Karpas-422 (cell line): Measurements from ENCODE around the gene IRF2BPL. TPM values are rescaled to one million over a fixed set of nuclear protein-coding genes. Genes with fewer than 3 reads are reported as not detected.

Source experiments
- DNase-seq: peaks from one replicate; pipeline ENCODE4 v3.0.0-alpha.2; 2015
- H2AFZ ChIP-seq: fragments of 200-600 bp; sonication (generic); 2 replicates; pipeline ENCODE4 v1.6.1; 2014; ENCODE audit warnings: antibody characterized with exemption, low read length, mixed read lengths
- H3K27ac ChIP-seq: fragments of 200-600 bp; sonication (generic); 2 replicates; pipeline ENCODE4 v1.5.1; 2014; ENCODE audit warnings: mild to moderate bottlenecking, low read length, moderate library complexity
- H3K27me3 ChIP-seq: fragments of 200-600 bp; sonication (generic); 2 replicates; pipeline ENCODE4 v1.6.1; 2014; ENCODE audit warnings: low read length, mixed read lengths
- H3K36me3 ChIP-seq: fragments of 200-600 bp; sonication (generic); 2 replicates; pipeline ENCODE4 v1.6.1; 2014; ENCODE audit warnings: low read length, mixed read lengths; ENCODE audit not compliant: insufficient read depth
- H3K4me1 ChIP-seq: fragments of 200-600 bp; sonication (generic); 2 replicates; pipeline ENCODE4 v1.6.1; 2014; ENCODE audit warnings: mild to moderate bottlenecking, low read length, mixed read lengths
- H3K4me2 ChIP-seq: fragments of 200-600 bp; sonication (generic); 2 replicates; pipeline ENCODE4 v1.6.1; 2014; ENCODE audit warnings: low read length, low read depth, mild to moderate bottlenecking; ENCODE audit not compliant: poor library complexity, severe bottlenecking
- H3K4me3 ChIP-seq: fragments of 200-600 bp; sonication (generic); 2 replicates; pipeline ENCODE4 v1.5.1; 2014; ENCODE audit warnings: mild to moderate bottlenecking, antibody characterized with exemption, low read length, mixed read lengths
- H3K79me2 ChIP-seq: fragments of 200-600 bp; sonication (generic); 2 replicates; pipeline ENCODE4 v1.6.1; 2014; ENCODE audit warnings: mild to moderate bottlenecking, low read length, mixed read lengths
- H3K9ac ChIP-seq: fragments of 200-600 bp; sonication (generic); 2 replicates; pipeline ENCODE4 v1.6.0; 2014; ENCODE audit warnings: low read length
- H3K9me2 ChIP-seq: fragments of 200-600 bp; sonication (generic), shearing (Covaris generic); replicated peaks from 2 replicates; pipeline ENCODE4 v1.6.0; 2014; ENCODE audit warnings: mild to moderate bottlenecking, low read length, moderate library complexity; ENCODE audit not compliant: insufficient read depth
- H3K9me3 ChIP-seq: fragments of 300-700, 200-600 bp; sonication (generic); 2 replicates; pipeline ENCODE4 v1.6.1; 2014; ENCODE audit warnings: low read length, mixed read lengths
- H4K20me1 ChIP-seq: fragments of 200-600 bp; sonication (generic); 2 replicates; pipeline ENCODE4 v1.6.1; 2014; ENCODE audit warnings: mild to moderate bottlenecking, antibody characterized with exemption, low read length, low read depth; ENCODE audit not compliant: insufficient read depth
- total RNA-seq: library from RNA; depleted of rRNA; stranded (reverse); fragments of >200 nt; shearing (Covaris generic); gene quantifications from 2 replicates; pipeline ENCODE4 v1.2.3, GENCODE V29; 2014; ENCODE audit warnings: low replicate concordance

Gene IRF2BPL
- total RNA-seq, 1 experiment from 2014 or later = 11.8 TPM

GRCh38 chr14:77051116-77051515, 22.6 kb upstream of the IRF2BPL start:
- Histone ChIP-seq H3K9me3 (peaks cover 2% of the 10 kb centered on the region; the same call in 1 of the 2 replicates), H3K4me1 (peaks cover 3% of the 10 kb centered on the region; the same call in 1 of the 2 replicates), H3K27ac (no peak overlapping the region), H3K36me3 (no peaks in the 10 kb centered on the region), H4K20me1 (no peaks in the 10 kb centered on the region), H3K9ac (no peak overlapping the region), H3K79me2 (no peaks in the 10 kb centered on the region), H3K4me3 (no peak overlapping the region), H3K9me2 (no peaks in the 10 kb centered on the region), H3K4me2 (no peak overlapping the region), H3K27me3 (no peaks in the 10 kb centered on the region; the same call in 1 of the 2 replicates), H2AFZ (no peak overlapping the region)
- DNase-seq = no peak

- no peak overlapping the region for H2AFZ ChIP-seq
- no peaks in the 10 kb centered on the region for H3K27me3 ChIP-seq
- H3K4me2 ChIP-seq = no peak overlapping the region
- no peaks in the 10 kb centered on the region for H3K79me2 ChIP-seq
- H3K9me2 ChIP-seq = no peaks in the 10 kb centered on the region
- no peaks in the 10 kb centered on the region for H4K20me1 ChIP-seq
- no peak for DNase-seq
- H3K4me3 ChIP-seq = no peak overlapping the region
- no peak overlapping the region for H3K9ac ChIP-seq
- H3K9me3 ChIP-seq = no peaks in the 10 kb centered on the region
- no peaks in the 10 kb centered on the region for H3K36me3 ChIP-seq
- H3K27ac ChIP-seq = no peak overlapping the region
- peaks cover 20% of the 10 kb centered on the region for H3K4me1 ChIP-seq
Observed at GRCh38 chr14:77046721-77047120, 18.2 kb upstream of the IRF2BPL start.

GRCh38 chr14:77045238-77046162, 17.0 kb upstream of the IRF2BPL start:
- H4K20me1 ChIP-seq = no peaks in the 10 kb centered on the region
- no peaks in the 10 kb centered on the region for H3K9me3 ChIP-seq
- DNase-seq = no peak
- H3K4me1 ChIP-seq = peaks cover 32% of the 10 kb centered on the region
- no peak overlapping the region for H2AFZ ChIP-seq
- H3K79me2 ChIP-seq = no peaks in the 10 kb centered on the region
- H3K4me3 ChIP-seq = no peak overlapping the region
- H3K9ac ChIP-seq = no peak overlapping the region
- H3K27me3 ChIP-seq = no peaks in the 10 kb centered on the region
- no peak overlapping the region for H3K27ac ChIP-seq
- H3K36me3 ChIP-seq = no peaks in the 10 kb centered on the region
- no peak overlapping the region for H3K4me2 ChIP-seq
- no peaks in the 10 kb centered on the region for H3K9me2 ChIP-seq

- H3K79me2 ChIP-seq = no peaks in the 10 kb centered on the region
- H3K9ac ChIP-seq = no peak overlapping the region
- no peak overlapping the region for H3K27ac ChIP-seq
- H3K27me3 ChIP-seq = no peaks in the 10 kb centered on the region
- no peaks in the 10 kb centered on the region for H3K9me3 ChIP-seq
- peaks cover 38% of the 10 kb centered on the region for H3K4me1 ChIP-seq
- no peak for DNase-seq
- no peaks in the 10 kb centered on the region for H3K36me3 ChIP-seq
- no peaks in the 10 kb centered on the region for H3K9me2 ChIP-seq
- no peak overlapping the region for H3K4me3 ChIP-seq
- no peaks in the 10 kb centered on the region for H4K20me1 ChIP-seq
- no peak overlapping the region for H3K4me2 ChIP-seq
- H2AFZ ChIP-seq = no peak overlapping the region
Observed at GRCh38 chr14:77044783-77045237, 16.3 kb upstream of the IRF2BPL start.

- Histone ChIP-seq H3K27me3 (no peaks in the 10 kb centered on the region), H3K4me3 (no peak overlapping the region), H4K20me1 (no peaks in the 10 kb centered on the region), H3K27ac (no peak overlapping the region), H3K4me1 (peaks cover 46% of the 10 kb centered on the region), H3K9me3 (no peaks in the 10 kb centered on the region), H3K79me2 (no peaks in the 10 kb centered on the region), H3K9ac (no peak overlapping the region), H3K36me3 (no peaks in the 10 kb centered on the region), H3K4me2 (no peak overlapping the region), H2AFZ (no peak overlapping the region), H3K9me2 (no peaks in the 10 kb centered on the region)
- DNase-seq = no peak
Observed at GRCh38 chr14:77043984-77044485, 15.5 kb upstream of the IRF2BPL start.

- Histone ChIP-seq H3K9me3 (no peaks in the 10 kb centered on the region), H3K79me2 (no peaks in the 10 kb centered on the region), H3K4me3 (peak overlapping the region; percentile 27; the same call in 1 of the 2 replicates), H3K4me2 (peak overlapping the region; percentile 60), H3K27me3 (no peaks in the 10 kb centered on the region), H3K27ac (no peak overlapping the region), H3K4me1 (peaks cover 50% of the 10 kb centered on the region), H3K36me3 (no peaks in the 10 kb centered on the region), H4K20me1 (no peaks in the 10 kb centered on the region), H3K9ac (peak overlapping the region; percentile 48), H3K9me2 (no peaks in the 10 kb centered on the region), H2AFZ (peak overlapping the region; percentile 32; the same call in 1 of the 2 replicates)
- DNase-seq = peak; percentile 66
Observed at GRCh38 chr14:77043177-77043983, 14.9 kb upstream of the IRF2BPL start.

- Histone ChIP-seq H2AFZ (peak overlapping the region; percentile 87), H3K27me3 (no peaks in the 10 kb centered on the region), H3K27ac (peak overlapping the region; percentile 95), H3K9me3 (no peaks in the 10 kb centered on the region), H3K9me2 (no peaks in the 10 kb centered on the region), H3K4me1 (peaks cover 50% of the 10 kb centered on the region), H3K9ac (peak overlapping the region; percentile 74), H4K20me1 (no peaks in the 10 kb centered on the region), H3K4me3 (no peak overlapping the region), H3K36me3 (no peaks in the 10 kb centered on the region), H3K79me2 (no peaks in the 10 kb centered on the region), H3K4me2 (no peak overlapping the region)
- DNase-seq = no peak
Observed at GRCh38 chr14:77041881-77042545, 13.5 kb upstream of the IRF2BPL start.
